A549 (cell line): ENCODE data around the gene NDUFS2.

ENCODE experiments used
- CTCF ChIP-seq: fragments of >200 bp; sonication (Bioruptor Twin); formaldehyde crosslinking; IDR thresholded peaks from 3 replicates; pipeline ENCODE4 v1.5.1; 2016
- E2F6 ChIP-seq: IDR thresholded peaks from 2 replicates; pipeline ENCODE4 v1.6.1; 2012; ENCODE audit warnings: low read depth, borderline replicate concordance
- POLR2A ChIP-seq: IDR thresholded peaks from 2 replicates; pipeline ENCODE4 v1.6.1; 2012; ENCODE audit warnings: mild to moderate bottlenecking, low read length
- TF ChIP-seq, protein P1 (sequence below): fragments of 450-650 bp; IDR thresholded peaks from 2 replicates; pipeline ENCODE4 v1.6.1; 2014; ENCODE audit warnings: antibody characterized with exemption
- TF ChIP-seq, protein P2 (sequence below): fragments of 200-600 bp; sonication (generic); IDR thresholded peaks from 2 replicates; pipeline ENCODE4 v1.6.1; 2016; ENCODE audit warnings: antibody characterized with exemption, mild to moderate bottlenecking, moderate library complexity

- TF ChIP-seq CTCF = no peak
- TF ChIP-seq, protein P1, sequence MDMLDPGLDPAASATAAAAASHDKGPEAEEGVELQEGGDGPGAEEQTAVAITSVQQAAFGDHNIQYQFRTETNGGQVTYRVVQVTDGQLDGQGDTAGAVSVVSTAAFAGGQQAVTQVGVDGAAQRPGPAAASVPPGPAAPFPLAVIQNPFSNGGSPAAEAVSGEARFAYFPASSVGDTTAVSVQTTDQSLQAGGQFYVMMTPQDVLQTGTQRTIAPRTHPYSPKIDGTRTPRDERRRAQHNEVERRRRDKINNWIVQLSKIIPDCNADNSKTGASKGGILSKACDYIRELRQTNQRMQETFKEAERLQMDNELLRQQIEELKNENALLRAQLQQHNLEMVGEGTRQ = no peak
- TF ChIP-seq, protein P2, sequence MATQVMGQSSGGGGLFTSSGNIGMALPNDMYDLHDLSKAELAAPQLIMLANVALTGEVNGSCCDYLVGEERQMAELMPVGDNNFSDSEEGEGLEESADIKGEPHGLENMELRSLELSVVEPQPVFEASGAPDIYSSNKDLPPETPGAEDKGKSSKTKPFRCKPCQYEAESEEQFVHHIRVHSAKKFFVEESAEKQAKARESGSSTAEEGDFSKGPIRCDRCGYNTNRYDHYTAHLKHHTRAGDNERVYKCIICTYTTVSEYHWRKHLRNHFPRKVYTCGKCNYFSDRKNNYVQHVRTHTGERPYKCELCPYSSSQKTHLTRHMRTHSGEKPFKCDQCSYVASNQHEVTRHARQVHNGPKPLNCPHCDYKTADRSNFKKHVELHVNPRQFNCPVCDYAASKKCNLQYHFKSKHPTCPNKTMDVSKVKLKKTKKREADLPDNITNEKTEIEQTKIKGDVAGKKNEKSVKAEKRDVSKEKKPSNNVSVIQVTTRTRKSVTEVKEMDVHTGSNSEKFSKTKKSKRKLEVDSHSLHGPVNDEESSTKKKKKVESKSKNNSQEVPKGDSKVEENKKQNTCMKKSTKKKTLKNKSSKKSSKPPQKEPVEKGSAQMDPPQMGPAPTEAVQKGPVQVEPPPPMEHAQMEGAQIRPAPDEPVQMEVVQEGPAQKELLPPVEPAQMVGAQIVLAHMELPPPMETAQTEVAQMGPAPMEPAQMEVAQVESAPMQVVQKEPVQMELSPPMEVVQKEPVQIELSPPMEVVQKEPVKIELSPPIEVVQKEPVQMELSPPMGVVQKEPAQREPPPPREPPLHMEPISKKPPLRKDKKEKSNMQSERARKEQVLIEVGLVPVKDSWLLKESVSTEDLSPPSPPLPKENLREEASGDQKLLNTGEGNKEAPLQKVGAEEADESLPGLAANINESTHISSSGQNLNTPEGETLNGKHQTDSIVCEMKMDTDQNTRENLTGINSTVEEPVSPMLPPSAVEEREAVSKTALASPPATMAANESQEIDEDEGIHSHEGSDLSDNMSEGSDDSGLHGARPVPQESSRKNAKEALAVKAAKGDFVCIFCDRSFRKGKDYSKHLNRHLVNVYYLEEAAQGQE = no peak
- no peak for TF ChIP-seq E2F6
- TF ChIP-seq POLR2A = no peak
These were observed 29.3 kb upstream of the NDUFS2 start for GRCh38 chr1:161172776-161173376.
